ENCODE results near the gene SVOP.

DNA sequence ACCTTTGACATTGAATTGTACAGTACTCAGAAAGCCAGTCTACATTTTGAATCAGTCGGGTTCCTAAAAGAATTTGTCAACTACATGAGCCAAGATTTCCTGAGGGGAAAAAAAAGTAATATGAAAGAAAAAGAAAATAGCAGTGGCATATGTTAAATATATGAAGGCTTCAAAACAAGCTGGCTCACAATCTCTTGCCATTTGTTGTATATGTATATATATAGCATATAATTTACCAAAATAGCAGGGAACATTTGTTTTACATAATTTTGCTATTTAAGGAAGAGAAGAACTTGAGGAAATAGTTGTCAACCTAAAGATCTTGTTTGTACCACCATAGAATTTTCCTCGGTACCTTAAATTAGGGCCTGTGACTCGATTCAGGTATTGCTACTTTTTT is 16.9 kb downstream of the SVOP start:
- no peak for TF ChIP-seq POLR2A (IDR thresholded peaks at IDR 0.05; ENCODE audit: low read length)
- TF ChIP-seq GATA1 (IDR thresholded peaks at IDR 0.05; ENCODE audit: low read depth, low read length), result no peak
